ENCODE data around the gene PCNT.

DNA sequence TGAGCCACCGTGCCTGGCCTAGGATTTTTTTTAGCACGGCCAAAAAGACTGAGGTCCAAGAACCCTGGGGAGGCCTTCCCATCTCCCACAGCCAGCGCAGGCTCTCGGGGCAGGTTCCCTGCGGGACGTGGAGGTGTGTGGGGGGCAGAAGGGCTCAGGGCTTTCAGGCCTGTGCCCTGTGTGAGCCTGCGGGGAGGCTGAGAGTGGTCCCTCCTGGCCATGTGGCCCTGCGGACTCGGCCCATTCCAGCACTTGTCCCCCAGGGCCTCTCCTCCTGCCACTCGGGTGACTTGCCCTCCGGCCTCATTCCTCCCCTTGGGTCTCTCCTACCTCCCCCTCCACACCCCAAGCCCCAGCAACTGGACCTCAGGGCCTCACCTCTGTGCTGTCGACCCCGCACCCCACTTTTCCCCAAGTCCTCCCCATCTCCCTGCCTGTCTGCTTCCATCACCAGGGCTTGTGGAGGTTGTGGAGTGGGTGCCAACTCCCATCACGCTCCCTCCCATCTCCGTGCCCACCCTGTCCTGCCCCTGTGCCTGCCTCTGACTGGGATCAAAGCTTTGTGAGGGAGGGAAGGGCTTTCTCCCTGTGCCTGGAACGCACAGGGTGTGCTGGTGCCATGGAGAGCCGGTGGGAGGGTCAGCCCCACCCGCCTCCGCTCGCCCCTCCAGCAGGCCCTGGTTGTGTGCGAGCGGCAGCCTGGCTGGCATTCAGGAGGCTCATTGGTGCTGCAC is 102.5 kb downstream of the PCNT start:
- TF ChIP-seq, protein P1, sequence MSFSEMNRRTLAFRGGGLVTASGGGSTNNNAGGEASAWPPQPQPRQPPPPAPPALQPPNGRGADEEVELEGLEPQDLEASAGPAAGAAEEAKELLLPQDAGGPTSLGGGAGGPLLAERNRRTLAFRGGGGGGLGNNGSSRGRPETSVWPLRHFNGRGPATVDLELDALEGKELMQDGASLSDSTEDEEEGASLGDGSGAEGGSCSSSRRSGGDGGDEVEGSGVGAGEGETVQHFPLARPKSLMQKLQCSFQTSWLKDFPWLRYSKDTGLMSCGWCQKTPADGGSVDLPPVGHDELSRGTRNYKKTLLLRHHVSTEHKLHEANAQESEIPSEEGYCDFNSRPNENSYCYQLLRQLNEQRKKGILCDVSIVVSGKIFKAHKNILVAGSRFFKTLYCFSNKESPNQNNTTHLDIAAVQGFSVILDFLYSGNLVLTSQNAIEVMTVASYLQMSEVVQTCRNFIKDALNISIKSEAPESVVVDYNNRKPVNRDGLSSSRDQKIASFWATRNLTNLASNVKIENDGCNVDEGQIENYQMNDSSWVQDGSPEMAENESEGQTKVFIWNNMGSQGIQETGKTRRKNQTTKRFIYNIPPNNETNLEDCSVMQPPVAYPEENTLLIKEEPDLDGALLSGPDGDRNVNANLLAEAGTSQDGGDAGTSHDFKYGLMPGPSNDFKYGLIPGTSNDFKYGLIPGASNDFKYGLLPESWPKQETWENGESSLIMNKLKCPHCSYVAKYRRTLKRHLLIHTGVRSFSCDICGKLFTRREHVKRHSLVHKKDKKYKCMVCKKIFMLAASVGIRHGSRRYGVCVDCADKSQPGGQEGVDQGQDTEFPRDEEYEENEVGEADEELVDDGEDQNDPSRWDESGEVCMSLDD (tag by site-specific recombination; IDR thresholded peaks at IDR 0.05), result no peak
- no peak for TF ChIP-seq ZNF350 (tag by site-specific recombination; IDR thresholded peaks at IDR 0.05)

All from HEK293 (cell line).